Gastroesophageal sphincter (tissue), 4 donors: ENCODE data around the gene OR2C1. TPM values are rescaled to one million over a fixed set of nuclear protein-coding genes. Genes with fewer than 3 reads are reported as not detected.

Source experiments
- ATAC-seq: fragments of 150-250 bp; one replicate; pipeline ENCODE4 v1.9.1; 2016; ENCODE audit warnings: mild to moderate bottlenecking, moderate library complexity
- H3K27ac ChIP-seq, 4 donors: fragments of 200-600 bp; sonication (generic) in 3 of 4; 1 replicate in 3 of 4; 2 replicates in 1 of 4; pipeline ENCODE4 v1.5.1; 2016 to 2019
- H3K27me3 ChIP-seq: fragments of 200-600 bp; sonication (generic); one replicate; pipeline ENCODE4 v1.5.1; 2019
- H3K36me3 ChIP-seq, 2 donors: fragments of 200-600 bp; sonication (generic); one replicate each; pipeline ENCODE4 v1.5.1; 2019; ENCODE audit warnings: control low read depth in 1 of 2
- H3K4me1 ChIP-seq, 3 donors: fragments of 200-600 bp; sonication (generic); 1 replicate in 2 of 3; 2 replicates in 1 of 3; pipeline ENCODE4 v1.5.1; 2016 to 2019; ENCODE audit warnings: control low read depth in 2 of 3
- H3K4me3 ChIP-seq, 2 donors: fragments of 200-600 bp; sonication (generic); one replicate each; pipeline ENCODE4 v1.5.1; 2019; ENCODE audit warnings: mild to moderate bottlenecking in 1 of 2, moderate library complexity in 1 of 2
- H3K9me3 ChIP-seq, 3 donors: fragments of 200-600 bp; sonication (generic); one replicate each; pipeline ENCODE4 v1.5.1; 2017 to 2019; ENCODE audit warnings: control low read depth in 2 of 3
- CTCF ChIP-seq, 4 experiments: fragments of 200-600 bp in 2 of 4; fragments of 450-650 bp in 2 of 4; sonication (generic) in 1 of 4; IDR thresholded peaks; one replicate each; pipeline ENCODE4 v1.5.1; 2017 to 2019; ENCODE audit warnings: antibody characterized with exemption in 4 of 4, mild to moderate bottlenecking in 2 of 4, moderate library complexity in 2 of 4
- EP300 ChIP-seq: sonication (generic); formaldehyde crosslinking; IDR thresholded peaks from one replicate; pipeline ENCODE4 v1.6.1; 2017; ENCODE audit warnings: antibody characterized with exemption, mild to moderate bottlenecking
- POLR2A ChIP-seq, 2 donors: fragments of 450-650 bp; IDR thresholded peaks; one replicate each; pipeline ENCODE4 v1.6.1; 2017; ENCODE audit warnings: antibody characterized with exemption in 2 of 2, mild to moderate bottlenecking in 2 of 2, moderate library complexity in 1 of 2
- POLR2AphosphoS5 ChIP-seq: sonication (generic); formaldehyde crosslinking; IDR thresholded peaks from one replicate; pipeline ENCODE4 v1.6.1; 2017; ENCODE audit warnings: antibody characterized with exemption
- WGBS, 2 donors: methylation state at CpG; one replicate each; pipeline ENCODE4 v1.1.5; 2018; ENCODE audit warnings: low coverage in 1 of 2; 5-methylcytosine and 5-hydroxymethylcytosine counted together
- total RNA-seq, 4 donors: library from RNA; depleted of rRNA; stranded (reverse); fragments of >200 nt; gene quantifications; one replicate each; pipeline ENCODE4 v1.1.0, GENCODE V29; 2016

Gene OR2C1
- total RNA-seq, 4 donors from 2014 or later: 0.31 TPM; not detected in 3

DNA sequence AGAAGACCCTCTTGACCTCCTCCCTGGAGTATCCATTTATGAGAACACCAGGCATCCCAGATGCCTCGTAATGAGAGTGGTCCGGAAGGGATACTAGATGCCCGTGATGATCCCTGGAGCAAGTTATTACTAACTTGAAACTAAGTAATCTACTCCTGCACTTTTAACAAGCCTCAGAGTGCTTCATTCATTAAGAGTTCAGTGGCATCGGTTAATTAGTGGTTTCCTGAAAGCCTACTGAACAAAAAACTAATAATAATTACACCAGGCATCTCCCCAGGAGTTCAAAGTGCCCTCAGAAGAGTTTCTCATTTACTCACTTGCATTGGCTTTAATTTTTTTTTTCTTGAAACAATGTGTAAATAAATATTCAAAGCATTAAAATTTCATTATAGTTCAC, 28.2 kb upstream of the OR2C1 start:
- peaks cover 0 to 45% (median 0%) of the 10 kb centered on the region in 3 donors for H3K9me3 ChIP-seq
- no peaks in the 10 kb centered on the region for H3K27me3 ChIP-seq
- no peaks in the 10 kb centered on the region for H3K36me3 ChIP-seq
- no peak overlapping the region for H3K27ac ChIP-seq
- no peak overlapping the region for H3K4me3 ChIP-seq
- no peak for ATAC-seq
- no peaks in the 10 kb centered on the region for H3K4me1 ChIP-seq
- 74 to 85% methylated on average over 4 of the region's 4 CpGs for WGBS, 2 donors
- TF ChIP-seq EP300 (no peak), CTCF (IDR thresholded peaks at IDR 0.05) (no peak), POLR2A (IDR thresholded peaks at IDR 0.05) (no peak), POLR2AphosphoS5 (no peak)

GRCh38 chr16:3328104-3328503, 27.6 kb upstream of the OR2C1 start:
- H3K36me3 ChIP-seq: no peaks in the 10 kb centered on the region
- no peak overlapping the region for H3K4me3 ChIP-seq
- H3K27me3 ChIP-seq: no peaks in the 10 kb centered on the region
- WGBS, 2 donors: 45 to 73% methylated on average over 2 to 3 of the region's 3 CpGs
- TF ChIP-seq POLR2AphosphoS5 (no peak), CTCF (IDR thresholded peaks at IDR 0.05) (no peak), EP300 (no peak)
- no peak overlapping the region for H3K27ac ChIP-seq
- H3K4me1 ChIP-seq: no peaks in the 10 kb centered on the region
- H3K9me3 ChIP-seq: peaks cover 0 to 39% (median 0%) of the 10 kb centered on the region in 3 donors
- ATAC-seq: no peak

DNA sequence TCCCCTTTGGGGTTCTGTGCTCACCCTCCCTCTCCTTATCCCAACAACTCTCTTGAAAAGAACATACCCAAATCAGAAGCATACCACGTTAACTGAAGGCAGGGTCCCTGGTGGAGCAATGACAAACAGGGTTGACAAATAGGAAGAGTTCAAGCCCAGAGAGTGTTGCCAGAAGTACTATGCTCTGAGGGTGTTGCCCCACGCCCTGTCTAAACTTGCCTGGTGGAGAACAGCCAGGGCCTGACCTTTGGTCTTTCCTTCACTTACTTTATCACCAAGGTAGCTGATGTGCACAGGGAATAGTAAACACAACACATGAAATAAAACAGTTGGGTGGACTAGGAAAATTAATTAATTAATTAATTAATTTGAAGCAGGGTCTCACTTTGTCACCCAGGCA, 27.0 kb upstream of the OR2C1 start:
- no peaks in the 10 kb centered on the region for H3K27me3 ChIP-seq
- no peak for TF ChIP-seq EP300
- TF ChIP-seq POLR2AphosphoS5: no peak
- no peak for TF ChIP-seq CTCF (IDR thresholded peaks at IDR 0.05)
- no peak for TF ChIP-seq POLR2A (IDR thresholded peaks at IDR 0.05)
- WGBS, 2 donors: 33 to 61% methylated on average over 1 to 2 of the region's 2 CpGs
- no peaks in the 10 kb centered on the region for H3K36me3 ChIP-seq
- ATAC-seq: no peak
- peaks cover 0 to 34% (median 0%) of the 10 kb centered on the region in 3 donors for H3K9me3 ChIP-seq
- H3K4me1 ChIP-seq: no peaks in the 10 kb centered on the region
- no peak overlapping the region for H3K27ac ChIP-seq
- no peak overlapping the region for H3K4me3 ChIP-seq

DNA sequence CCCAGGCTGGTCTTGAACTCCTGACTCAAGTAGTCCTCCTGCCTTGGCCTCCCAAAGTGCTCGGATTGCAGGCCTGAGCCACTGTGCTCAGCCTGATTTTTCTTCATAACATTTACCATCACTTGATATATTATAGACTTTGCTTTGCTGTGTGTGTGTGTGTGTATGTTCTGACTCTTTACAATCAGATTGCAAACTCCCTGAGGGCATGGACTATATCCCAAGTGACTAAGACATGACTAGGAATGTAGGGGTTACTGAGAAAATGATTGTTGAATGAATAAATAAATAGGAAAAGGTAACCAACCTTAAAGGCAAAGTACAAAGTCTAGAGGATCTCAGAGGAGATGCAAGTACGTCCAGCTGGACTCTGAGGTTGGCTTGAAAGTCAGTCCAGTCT, 9.6 kb upstream of the OR2C1 start:
- Histone ChIP-seq H3K27ac (no peak overlapping the region), H3K4me3 (no peak overlapping the region), H3K36me3 (no peaks in the 10 kb centered on the region), H3K9me3 (no peaks in the 10 kb centered on the region), H3K27me3 (no peaks in the 10 kb centered on the region), H3K4me1 (no peaks in the 10 kb centered on the region)
- TF ChIP-seq CTCF (IDR thresholded peaks at IDR 0.05) (no peak), POLR2A (IDR thresholded peaks at IDR 0.05) (no peak), POLR2AphosphoS5 (no peak), EP300 (no peak)
- WGBS, 2 donors: 51 to 72% methylated on average over 2 of the region's 2 CpGs
- no peak for ATAC-seq

- H3K4me1 ChIP-seq: no peaks in the 10 kb centered on the region
- no peak overlapping the region for H3K27ac ChIP-seq
- ATAC-seq: no peak
- H3K4me3 ChIP-seq: no peak overlapping the region
- no peaks in the 10 kb centered on the region for H3K27me3 ChIP-seq
- no peaks in the 10 kb centered on the region for H3K36me3 ChIP-seq
- WGBS, 2 donors: 54 to 67% methylated on average over 7 to 9 of the region's 10 CpGs
- no peaks in the 10 kb centered on the region for H3K9me3 ChIP-seq
- TF ChIP-seq EP300: no peak
- TF ChIP-seq POLR2A (IDR thresholded peaks at IDR 0.05): no peak
- TF ChIP-seq POLR2AphosphoS5: no peak
- TF ChIP-seq CTCF (IDR thresholded peaks at IDR 0.05): no peak
Observed at GRCh38 chr16:3347586-3347985, 8.1 kb upstream of the OR2C1 start.
